Ascending aorta (tissue), 2 donors: ENCODE data around the gene CCDC50. TPM values are rescaled to one million over a fixed set of nuclear protein-coding genes. Genes with fewer than 3 reads are reported as not detected.

Experiments used
- DNase-seq, 2 donors: peaks; one replicate each; pipeline ENCODE4 v3.0.0-alpha.2; 2019; ENCODE audit warnings: low spot score in 2 of 2
- H3K27ac ChIP-seq, 2 donors: fragments of 200-600 bp; sonication (generic); one replicate each; pipeline ENCODE4 v1.5.1; 2016 to 2017; ENCODE audit warnings: mild to moderate bottlenecking in 1 of 2
- H3K27me3 ChIP-seq: fragments of 200-600 bp; sonication (generic); one replicate; pipeline ENCODE4 v1.5.1; 2017
- H3K36me3 ChIP-seq, 2 donors: fragments of 200-600 bp; sonication (generic); one replicate each; pipeline ENCODE4 v1.5.1; 2016
- H3K4me1 ChIP-seq, 2 donors: fragments of 200-600 bp; sonication (generic); one replicate each; pipeline ENCODE4 v1.5.1; 2016 to 2017; ENCODE audit warnings: mild to moderate bottlenecking in 1 of 2
- H3K4me3 ChIP-seq, 2 donors: fragments of 200-600 bp; sonication (generic); one replicate each; pipeline ENCODE4 v1.5.1; 2016 to 2017; ENCODE audit warnings: mild to moderate bottlenecking in 1 of 2
- H3K9me3 ChIP-seq, 2 donors: fragments of 200-600 bp; sonication (generic); one replicate each; pipeline ENCODE4 v1.5.1; 2016
- intact Hi-C: fragments of 100-400 bp; cut with DNase I; formaldehyde crosslinking; loops from one replicate; pipeline ENCODE4 v1.15.1; 2023
- total RNA-seq: library from RNA; depleted of rRNA; stranded (reverse); fragments of >200 nt; gene quantifications from one replicate; pipeline ENCODE4 v1.1.0, GENCODE V29; 2016
- TF ChIP-seq, protein P1 (sequence below), 3 experiments: fragments of 200-600 bp in 2 of 3; fragments of 450-650 bp in 1 of 3; sonication (generic) in 2 of 3; IDR thresholded peaks; one replicate each; pipeline ENCODE4 v1.5.1; 2016 to 2019; ENCODE audit warnings: antibody characterized with exemption in 3 of 3, mild to moderate bottlenecking in 1 of 3, moderate library complexity in 1 of 3

The CCDC50 gene
- total RNA-seq, 1 donor from 2014 or later = 82.8 TPM

DNA sequence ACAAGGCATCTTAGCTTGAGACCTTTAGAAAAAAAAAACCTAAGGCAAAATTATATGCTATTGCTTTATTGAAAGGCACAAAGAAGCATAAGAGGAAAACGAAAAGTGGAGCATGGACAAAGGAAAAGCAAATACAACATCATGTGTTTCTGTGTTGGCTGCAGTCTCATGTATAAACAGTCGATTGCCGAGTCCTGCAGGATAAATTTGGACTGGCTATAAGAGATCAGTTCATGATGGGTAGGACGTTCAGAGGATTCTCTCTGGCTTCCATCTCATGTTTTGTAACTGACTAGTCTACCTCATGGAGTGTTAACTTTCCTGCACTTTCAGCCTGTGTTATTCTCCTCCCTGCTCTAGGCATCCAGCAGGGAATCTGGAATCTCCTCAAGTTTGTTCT lies 21.9 kb upstream of the CCDC50 start:
- DNase-seq = no peak
- intact Hi-C loops = no loop called here
- TF ChIP-seq, protein P1, sequence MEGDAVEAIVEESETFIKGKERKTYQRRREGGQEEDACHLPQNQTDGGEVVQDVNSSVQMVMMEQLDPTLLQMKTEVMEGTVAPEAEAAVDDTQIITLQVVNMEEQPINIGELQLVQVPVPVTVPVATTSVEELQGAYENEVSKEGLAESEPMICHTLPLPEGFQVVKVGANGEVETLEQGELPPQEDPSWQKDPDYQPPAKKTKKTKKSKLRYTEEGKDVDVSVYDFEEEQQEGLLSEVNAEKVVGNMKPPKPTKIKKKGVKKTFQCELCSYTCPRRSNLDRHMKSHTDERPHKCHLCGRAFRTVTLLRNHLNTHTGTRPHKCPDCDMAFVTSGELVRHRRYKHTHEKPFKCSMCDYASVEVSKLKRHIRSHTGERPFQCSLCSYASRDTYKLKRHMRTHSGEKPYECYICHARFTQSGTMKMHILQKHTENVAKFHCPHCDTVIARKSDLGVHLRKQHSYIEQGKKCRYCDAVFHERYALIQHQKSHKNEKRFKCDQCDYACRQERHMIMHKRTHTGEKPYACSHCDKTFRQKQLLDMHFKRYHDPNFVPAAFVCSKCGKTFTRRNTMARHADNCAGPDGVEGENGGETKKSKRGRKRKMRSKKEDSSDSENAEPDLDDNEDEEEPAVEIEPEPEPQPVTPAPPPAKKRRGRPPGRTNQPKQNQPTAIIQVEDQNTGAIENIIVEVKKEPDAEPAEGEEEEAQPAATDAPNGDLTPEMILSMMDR (IDR thresholded peaks at IDR 0.05) = no peak
- H3K4me1 ChIP-seq = no peaks in the 10 kb centered on the region
- H3K4me3 ChIP-seq = no peak overlapping the region
- no peaks in the 10 kb centered on the region for H3K27me3 ChIP-seq
- no peaks in the 10 kb centered on the region for H3K9me3 ChIP-seq
- H3K36me3 ChIP-seq = no peaks in the 10 kb centered on the region
- H3K27ac ChIP-seq = no peak overlapping the region

DNA sequence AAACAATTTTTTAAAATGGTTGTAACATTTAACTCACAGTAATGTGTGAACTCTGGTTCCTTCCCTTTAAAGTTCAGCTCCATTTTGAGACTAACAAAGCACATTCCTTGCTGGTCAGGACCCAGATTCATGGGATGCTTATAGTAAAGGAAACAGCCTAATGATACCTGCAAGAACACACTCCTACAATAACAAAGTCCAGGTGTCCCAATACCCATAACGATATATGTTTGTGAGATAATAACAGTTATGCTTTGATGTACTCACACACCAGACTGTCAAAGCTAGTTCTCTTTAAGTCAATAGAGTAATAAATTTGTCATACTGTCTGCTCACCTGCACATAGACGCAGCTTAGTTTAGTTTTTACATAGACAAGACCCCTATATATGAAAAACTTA lies 15.9 kb upstream of the CCDC50 start:
- no peaks in the 10 kb centered on the region for H3K9me3 ChIP-seq
- no peaks in the 10 kb centered on the region for H3K27me3 ChIP-seq
- no peak overlapping the region for H3K4me3 ChIP-seq
- H3K4me1 ChIP-seq = no peaks in the 10 kb centered on the region
- intact Hi-C loops = no loop called here
- H3K36me3 ChIP-seq = no peaks in the 10 kb centered on the region
- no peak overlapping the region for H3K27ac ChIP-seq
- DNase-seq = no peak
- TF ChIP-seq, protein P1 (IDR thresholded peaks at IDR 0.05) = no peak

DNA sequence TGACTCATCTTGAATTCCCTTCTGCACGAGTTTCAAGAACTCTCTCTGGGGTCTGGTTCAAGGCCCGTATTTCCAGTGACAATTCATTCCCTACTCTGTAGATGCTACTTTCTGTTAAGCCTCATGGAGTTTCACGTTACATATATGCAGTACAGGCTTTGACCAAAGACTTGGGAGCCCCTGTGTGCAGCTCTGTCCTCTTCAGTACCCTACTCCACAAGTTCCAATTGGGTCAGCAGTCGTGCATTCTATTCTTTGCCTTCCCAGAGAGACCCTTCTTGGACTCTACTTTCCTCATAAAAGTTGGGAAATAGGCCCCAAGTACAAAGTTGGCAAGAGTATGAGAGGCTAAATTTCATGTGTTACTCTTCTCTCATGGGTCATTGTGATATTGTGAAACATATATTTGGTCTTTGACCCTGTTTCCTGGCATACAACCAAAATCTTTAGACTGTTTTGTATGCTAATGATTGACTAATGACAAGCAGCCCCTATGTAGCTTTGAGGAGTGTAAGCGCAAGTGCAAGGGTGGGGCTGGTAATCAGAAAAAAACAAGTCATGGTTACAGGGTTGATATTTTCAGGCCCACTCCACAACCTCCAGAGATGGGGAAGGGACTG lies 15.0 kb upstream of the CCDC50 start:
- intact Hi-C loops = no loop called here
- TF ChIP-seq, protein P1 (IDR thresholded peaks at IDR 0.05) = no peak
- H3K9me3 ChIP-seq = no peaks in the 10 kb centered on the region
- no peaks in the 10 kb centered on the region for H3K4me1 ChIP-seq
- no peaks in the 10 kb centered on the region for H3K27me3 ChIP-seq
- no peak for DNase-seq
- H3K36me3 ChIP-seq = no peaks in the 10 kb centered on the region
- H3K27ac ChIP-seq = no peak overlapping the region
- no peak overlapping the region for H3K4me3 ChIP-seq

DNA sequence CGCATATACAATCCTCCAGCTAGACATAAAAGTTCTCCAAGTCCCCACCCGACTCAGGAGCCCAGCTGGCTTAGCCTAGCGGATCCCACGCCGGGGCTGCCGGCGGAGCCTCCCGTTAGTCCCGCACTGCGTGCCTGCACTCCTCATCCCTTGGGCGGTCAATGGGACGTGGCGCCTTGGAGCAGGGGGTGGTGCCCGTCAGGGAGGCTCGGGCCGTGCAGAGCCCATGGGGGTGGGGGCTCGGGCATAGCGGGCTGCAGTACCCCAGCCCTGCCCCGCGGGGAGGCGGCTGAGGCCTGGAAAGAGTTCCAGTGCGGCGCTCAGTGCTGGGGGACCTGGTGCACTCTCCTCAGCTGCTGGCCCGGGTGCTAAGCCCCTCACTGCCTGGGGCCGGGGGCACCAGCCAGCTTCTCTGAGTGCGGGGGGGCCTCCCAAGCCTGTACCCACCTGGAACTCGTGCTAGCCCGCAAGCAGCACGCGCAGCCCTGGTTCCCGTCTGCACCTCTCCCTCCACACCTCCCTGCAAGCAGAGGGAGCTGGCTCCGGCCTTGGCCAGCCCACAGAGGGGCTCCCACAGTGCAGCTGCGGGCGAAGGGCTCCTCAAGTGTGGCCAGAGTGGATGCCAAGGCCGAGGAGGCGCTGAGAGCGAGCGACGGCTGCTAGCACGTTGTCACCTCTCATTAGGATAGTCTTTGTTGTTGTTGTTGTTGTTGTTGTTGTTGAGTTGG lies 12.2 kb upstream of the CCDC50 start:
- TF ChIP-seq, protein P1 (IDR thresholded peaks at IDR 0.05) = no peak
- H3K27ac ChIP-seq = no peak overlapping the region
- H3K4me1 ChIP-seq = no peaks in the 10 kb centered on the region
- intact Hi-C loops = no loop called here
- no peaks in the 10 kb centered on the region for H3K9me3 ChIP-seq
- DNase-seq = no peak
- no peak overlapping the region for H3K4me3 ChIP-seq
- H3K36me3 ChIP-seq = no peaks in the 10 kb centered on the region
- H3K27me3 ChIP-seq = no peaks in the 10 kb centered on the region

DNA sequence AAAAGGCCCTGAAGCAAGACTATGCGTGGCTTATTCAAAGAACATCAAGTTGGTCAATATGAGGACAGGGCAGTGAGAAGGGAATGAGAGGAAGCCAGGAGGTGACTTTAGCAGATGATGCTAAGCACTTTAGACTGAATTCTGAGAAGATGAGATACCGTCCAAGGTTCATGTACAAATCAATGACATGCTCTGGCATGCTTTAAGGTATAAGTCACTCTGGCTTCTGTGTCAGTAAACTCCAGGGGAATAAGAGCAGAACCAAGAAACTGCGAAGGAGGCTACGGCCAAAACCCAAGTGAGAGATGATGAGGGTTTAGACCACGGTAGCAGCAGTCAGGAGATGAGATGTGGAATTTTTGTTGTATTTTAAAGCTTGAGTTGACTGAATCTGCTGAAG lies 8.9 kb upstream of the CCDC50 start:
- H3K4me3 ChIP-seq = no peak overlapping the region
- intact Hi-C loops = no loop called here
- no peaks in the 10 kb centered on the region for H3K27me3 ChIP-seq
- no peaks in the 10 kb centered on the region for H3K4me1 ChIP-seq
- no peaks in the 10 kb centered on the region for H3K9me3 ChIP-seq
- no peaks in the 10 kb centered on the region for H3K36me3 ChIP-seq
- TF ChIP-seq, protein P1 (IDR thresholded peaks at IDR 0.05) = no peak
- no peak overlapping the region for H3K27ac ChIP-seq
- no peak for DNase-seq
